Measurements from ENCODE around the gene CHIT1.

CHIT1 gene

GRCh38 chr1:203223012-203223775, 6.3 kb downstream of the CHIT1 start:
- DNase-seq: no peak
- in situ Hi-C loops (cut with HindIII; ENCODE audit: low pct_ligation_motif_present, low pct_unique_long_range_greater_than_20kb, low sequenced_read_pairs): loop anchor here (25.0 kb wide), 1 partner anchor 186 kb away; the partner anchor contains the start of gene PPFIA4

- in situ Hi-C loops (cut with HindIII; ENCODE audit: low pct_ligation_motif_present, low pct_unique_long_range_greater_than_20kb, low sequenced_read_pairs): loop anchor here (10.0 to 25.0 kb wide), 2 partner anchors 95 to 183 kb away; partner anchors contain the start of genes ADORA1 and PPFIA4
- DNase-seq: no peak
These were observed 9.5 kb downstream of the CHIT1 start for GRCh38 chr1:203219934-203220333.

- in situ Hi-C loops (cut with HindIII; ENCODE audit: low pct_ligation_motif_present, low pct_unique_long_range_greater_than_20kb, low sequenced_read_pairs): loop anchor here (10.0 to 25.0 kb wide), 2 partner anchors 94 to 182 kb away; partner anchors contain the start of genes ADORA1 and PPFIA4
- DNase-seq: no peak
These were observed 10.3 kb downstream of the CHIT1 start for GRCh38 chr1:203219171-203219570.

GRCh38 chr1:203217668-203218067, 11.8 kb downstream of the CHIT1 start:
- in situ Hi-C loops (cut with HindIII; ENCODE audit: low pct_ligation_motif_present, low pct_unique_long_range_greater_than_20kb, low sequenced_read_pairs): loop anchor here (10.0 to 25.0 kb wide), 2 partner anchors 93 to 180 kb away; partner anchors contain the start of genes ADORA1 and PPFIA4
- DNase-seq: no peak

GRCh38 chr1:203217139-203217655, 12.3 kb downstream of the CHIT1 start:
- DNase-seq: peak; percentile 18
- in situ Hi-C loops (cut with HindIII; ENCODE audit: low pct_ligation_motif_present, low pct_unique_long_range_greater_than_20kb, low sequenced_read_pairs): loop anchor here (10.0 to 25.0 kb wide), 2 partner anchors 92 to 180 kb away; partner anchors contain the start of genes ADORA1 and PPFIA4

- DNase-seq: peak; percentile 77
- in situ Hi-C loops (cut with HindIII; ENCODE audit: low pct_ligation_motif_present, low pct_unique_long_range_greater_than_20kb, low sequenced_read_pairs): loop anchor here (10.0 to 25.0 kb wide), 2 partner anchors 92 to 179 kb away; partner anchors contain the start of genes ADORA1 and PPFIA4
These were observed 13.0 kb downstream of the CHIT1 start for GRCh38 chr1:203216274-203217138.

GRCh38 chr1:203215573-203215972, 13.9 kb downstream of the CHIT1 start:
- in situ Hi-C loops (cut with HindIII; ENCODE audit: low pct_ligation_motif_present, low pct_unique_long_range_greater_than_20kb, low sequenced_read_pairs): loop anchor here (10.0 to 25.0 kb wide), 2 partner anchors 91 to 178 kb away; partner anchors contain the start of genes ADORA1 and PPFIA4
- no peak for DNase-seq

- no peak for DNase-seq
- in situ Hi-C loops (cut with HindIII; ENCODE audit: low pct_ligation_motif_present, low pct_unique_long_range_greater_than_20kb, low sequenced_read_pairs): loop anchor here (10.0 to 25.0 kb wide), 2 partner anchors 90 to 178 kb away; partner anchors contain the start of genes ADORA1 and PPFIA4
These were observed 14.6 kb downstream of the CHIT1 start for GRCh38 chr1:203214871-203215270.

- no peak for DNase-seq
- in situ Hi-C loops (cut with HindIII; ENCODE audit: low pct_ligation_motif_present, low pct_unique_long_range_greater_than_20kb, low sequenced_read_pairs): loop anchor here (10.0 to 25.0 kb wide), 2 partner anchors 88 to 176 kb away; partner anchors contain the start of genes ADORA1 and PPFIA4
These were observed 16.3 kb downstream of the CHIT1 start for GRCh38 chr1:203213126-203213525.

GRCh38 chr1:203211812-203212211, 17.7 kb downstream of the CHIT1 start:
- no peak for DNase-seq
- in situ Hi-C loops (cut with HindIII; ENCODE audit: low pct_ligation_motif_present, low pct_unique_long_range_greater_than_20kb, low sequenced_read_pairs): loop anchor here (10.0 to 25.0 kb wide), 2 partner anchors 87 to 175 kb away; partner anchors contain the start of genes ADORA1 and PPFIA4

- in situ Hi-C loops (cut with HindIII; ENCODE audit: low pct_ligation_motif_present, low pct_unique_long_range_greater_than_20kb, low sequenced_read_pairs): loop anchor here (10.0 to 25.0 kb wide), 2 partner anchors 86 to 174 kb away; partner anchors contain the start of genes ADORA1 and PPFIA4
- no peak for DNase-seq
These were observed 18.5 kb downstream of the CHIT1 start for GRCh38 chr1:203210988-203211387.

- DNase-seq: no peak
- in situ Hi-C loops (cut with HindIII; ENCODE audit: low pct_ligation_motif_present, low pct_unique_long_range_greater_than_20kb, low sequenced_read_pairs): loop anchor here (10.0 to 25.0 kb wide), 2 partner anchors 86 to 173 kb away; partner anchors contain the start of genes ADORA1 and PPFIA4
These were observed 19.1 kb downstream of the CHIT1 start for GRCh38 chr1:203210350-203210749.

- DNase-seq: no peak
- in situ Hi-C loops (cut with HindIII; ENCODE audit: low pct_ligation_motif_present, low pct_unique_long_range_greater_than_20kb, low sequenced_read_pairs): loop anchor here (25.0 kb wide), 1 partner anchor 171 kb away; the partner anchor contains the start of gene PPFIA4
These were observed 21.3 kb downstream of the CHIT1 start for GRCh38 chr1:203208181-203208580.

- DNase-seq: no peak
- in situ Hi-C loops (cut with HindIII; ENCODE audit: low pct_ligation_motif_present, low pct_unique_long_range_greater_than_20kb, low sequenced_read_pairs): loop anchor here (25.0 kb wide), 1 partner anchor 170 kb away; the partner anchor contains the start of gene PPFIA4
These were observed 21.7 kb downstream of the CHIT1 start for GRCh38 chr1:203207751-203208150.

- in situ Hi-C loops (cut with HindIII; ENCODE audit: low pct_ligation_motif_present, low pct_unique_long_range_greater_than_20kb, low sequenced_read_pairs): loop anchor here (25.0 kb wide), 1 partner anchor 169 kb away; the partner anchor contains the start of gene PPFIA4
- no peak for DNase-seq
These were observed 23.3 kb downstream of the CHIT1 start for GRCh38 chr1:203206129-203206687.

GRCh38 chr1:203204756-203205155, 24.7 kb downstream of the CHIT1 start:
- DNase-seq: no peak
- in situ Hi-C loops (cut with HindIII; ENCODE audit: low pct_ligation_motif_present, low pct_unique_long_range_greater_than_20kb, low sequenced_read_pairs): loop anchor here (25.0 kb wide), 1 partner anchor 167 kb away; the partner anchor contains the start of gene PPFIA4

- DNase-seq: no peak
- in situ Hi-C loops (cut with HindIII; ENCODE audit: low pct_ligation_motif_present, low pct_unique_long_range_greater_than_20kb, low sequenced_read_pairs): loop anchor here (25.0 kb wide), 1 partner anchor 165 kb away; the partner anchor contains the start of gene PPFIA4
These were observed 26.8 kb downstream of the CHIT1 start for GRCh38 chr1:203202431-203203245.
